Ramos (cell line): Measurements from ENCODE around the gene LIN52.

Source experiments
- in situ Hi-C: fragments of 300-500 bp; cut with MboI; formaldehyde crosslinking; loops from one replicate; pipeline ENCODE4 v1.14.3; 2022; ENCODE audit warnings: low sequenced_read_pairs; ENCODE audit not compliant: unreplicated experiment

Gene LIN52

GRCh38 chr14:74219277-74220205 is 134.8 kb downstream of the LIN52 start:
- in situ Hi-C loops = loop anchor here (5.0 kb wide), 1 partner anchor 33 kb away; no protein-coding TSS in a partner anchor

- in situ Hi-C loops = no loop called here
Measured at GRCh38 chr14:74220991-74221390, 136.2 kb downstream of the LIN52 start.

DNA sequence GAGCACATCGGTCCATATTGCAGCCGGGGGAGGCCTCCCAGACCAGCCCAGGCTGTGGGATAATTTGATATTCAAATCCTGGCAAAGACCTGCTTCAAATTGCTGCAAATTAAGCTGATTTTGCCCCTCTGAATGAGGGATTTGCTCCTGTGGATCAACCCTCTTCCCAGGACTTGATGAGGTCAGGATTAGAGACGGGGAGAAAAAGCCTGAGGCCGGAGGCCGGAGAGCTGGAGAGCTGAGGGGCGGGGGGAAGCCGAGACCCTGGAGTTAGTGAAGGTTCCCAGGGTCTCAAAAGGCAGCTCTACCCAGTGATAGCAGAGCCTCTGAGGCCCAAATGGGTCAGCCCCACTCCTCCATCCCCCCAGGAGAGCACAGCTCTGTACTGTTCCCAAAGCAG is 137.0 kb downstream of the LIN52 start:
- in situ Hi-C loops = no loop called here

- in situ Hi-C loops = no loop called here
Measured at GRCh38 chr14:74223016-74223415, 138.3 kb downstream of the LIN52 start.

DNA sequence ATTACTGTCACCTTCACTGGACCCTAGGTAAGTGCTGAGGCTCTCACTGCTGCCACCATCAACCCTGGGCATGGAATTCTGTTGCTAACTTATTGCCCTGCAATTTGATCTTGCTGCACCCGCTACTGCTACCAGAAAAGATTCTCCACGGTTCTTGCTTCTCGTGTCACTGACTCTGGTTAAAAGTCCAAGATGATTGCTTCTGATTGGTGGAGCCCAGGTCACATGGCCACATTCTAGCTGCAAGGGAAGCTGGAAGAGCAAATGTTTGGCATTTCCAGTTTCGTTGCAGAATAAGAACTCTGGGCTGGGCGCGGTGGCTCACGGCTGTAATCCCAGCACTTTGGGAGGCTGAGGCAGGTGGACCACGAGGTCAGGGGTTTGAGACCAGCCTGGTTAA is 147.0 kb downstream of the LIN52 start:
- in situ Hi-C loops = no loop called here

- in situ Hi-C loops = no loop called here
Measured at GRCh38 chr14:74235017-74235416, 150.3 kb downstream of the LIN52 start.

- in situ Hi-C loops = no loop called here
Measured at GRCh38 chr14:74237441-74237840, 152.7 kb downstream of the LIN52 start.

GRCh38 chr14:74238974-74239847 is 154.5 kb downstream of the LIN52 start, which contains the start of gene VSX2:
Gene VSX2 (plus strand): TSS chr14:74239449. CDS start chr14:74239562, 113 bp downstream.
- in situ Hi-C loops = no loop called here

- in situ Hi-C loops = no loop called here
Measured at GRCh38 chr14:74239848-74240793, 155.4 kb downstream of the LIN52 start.

DNA sequence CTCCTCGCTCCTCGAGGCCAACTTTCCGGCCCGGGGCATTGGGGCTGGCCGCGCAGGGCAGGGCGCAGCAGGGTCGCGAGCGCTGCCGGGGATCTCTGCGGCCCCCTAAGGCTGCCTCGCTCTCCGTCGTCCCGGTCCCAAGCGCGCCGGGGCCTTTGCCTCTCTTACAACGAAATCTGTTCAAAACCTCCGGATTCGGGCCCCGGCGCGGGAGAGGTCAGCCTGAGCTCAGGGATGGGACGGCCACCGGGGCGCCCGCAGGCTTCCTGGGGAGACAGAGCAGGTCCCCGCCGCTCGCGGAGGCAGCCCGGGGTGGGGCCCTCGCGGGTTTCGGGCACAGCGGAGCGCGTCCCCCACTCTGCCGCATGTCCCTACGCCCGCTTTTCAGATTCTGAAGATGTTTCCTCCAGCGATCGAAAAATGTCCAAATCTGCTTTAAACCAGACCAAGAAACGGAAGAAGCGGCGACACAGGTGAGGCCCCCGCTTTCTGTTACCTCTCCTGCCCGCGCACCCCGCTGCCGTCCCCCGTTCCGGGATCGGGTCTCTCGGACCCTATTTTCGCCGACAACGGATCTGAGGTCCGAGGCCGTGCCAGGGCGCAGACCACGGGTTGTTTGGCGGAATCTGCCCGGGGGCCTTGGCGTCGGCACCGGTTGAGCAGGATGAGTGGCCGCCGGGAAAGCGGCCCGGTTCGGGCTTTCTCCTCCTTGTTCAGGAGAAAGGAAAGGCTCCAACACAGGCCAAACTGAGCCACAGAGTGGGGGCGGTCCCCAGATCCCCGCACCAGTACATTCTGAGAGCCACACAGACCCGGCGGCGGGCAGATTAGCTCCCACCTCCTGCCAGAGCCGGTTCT is 156.3 kb downstream of the LIN52 start:
- in situ Hi-C loops = no loop called here

DNA sequence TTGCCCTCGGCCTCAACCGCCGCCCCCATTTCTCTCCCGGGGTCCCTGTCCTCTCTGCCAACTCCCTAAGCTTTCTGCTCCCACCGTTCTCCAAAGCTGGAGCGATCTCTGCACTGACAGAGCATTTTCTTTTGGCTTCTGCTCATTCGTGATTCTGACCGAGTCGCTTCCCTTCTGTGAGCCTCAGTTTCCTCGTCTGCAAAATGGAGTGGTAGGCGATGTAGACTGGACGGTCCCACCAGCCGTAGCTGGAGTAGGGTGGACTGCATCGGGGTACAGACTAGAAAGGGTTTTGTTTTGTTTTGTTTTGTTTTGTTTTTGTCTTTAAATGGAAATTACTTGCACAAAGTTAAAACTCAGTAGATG is 156.9 kb downstream of the LIN52 start:
- in situ Hi-C loops = no loop called here

- in situ Hi-C loops = no loop called here
Measured at GRCh38 chr14:74242021-74242779, 157.4 kb downstream of the LIN52 start.

DNA sequence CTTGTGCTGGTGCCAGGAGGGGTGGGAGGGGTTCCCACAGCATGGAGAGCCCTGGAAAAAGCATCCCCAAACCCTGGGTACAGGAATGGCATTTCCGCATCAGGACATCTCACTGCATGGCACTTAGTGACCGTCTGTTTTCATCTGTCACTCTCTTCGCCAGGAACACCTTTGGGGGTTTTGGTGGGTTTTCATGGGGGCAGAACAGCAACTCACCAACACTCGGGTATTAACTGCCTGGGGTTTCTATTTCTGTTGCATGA is 158.0 kb downstream of the LIN52 start:
- in situ Hi-C loops = no loop called here

- in situ Hi-C loops = no loop called here
Measured at GRCh38 chr14:74243051-74243450, 158.3 kb downstream of the LIN52 start.

DNA sequence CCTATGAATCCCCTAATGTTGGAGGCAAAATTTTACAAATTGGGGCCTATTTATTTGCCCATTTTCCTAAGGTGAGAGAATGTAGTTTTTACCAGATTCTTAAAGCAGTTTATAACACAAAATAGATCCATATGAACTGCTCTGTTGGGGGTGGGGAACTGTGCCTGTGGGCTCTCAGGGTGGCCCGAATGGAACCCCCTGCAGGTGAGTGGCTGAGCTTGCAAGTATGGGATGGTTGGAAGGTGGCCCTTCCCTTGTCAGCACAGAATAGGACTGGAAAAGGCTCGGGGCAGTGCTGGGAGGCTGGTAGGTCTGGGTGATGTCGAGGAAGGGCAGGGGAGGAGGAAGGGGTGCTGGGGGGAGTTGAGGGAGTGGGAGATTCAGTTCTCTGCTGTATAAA is 159.4 kb downstream of the LIN52 start:
- in situ Hi-C loops = no loop called here

DNA sequence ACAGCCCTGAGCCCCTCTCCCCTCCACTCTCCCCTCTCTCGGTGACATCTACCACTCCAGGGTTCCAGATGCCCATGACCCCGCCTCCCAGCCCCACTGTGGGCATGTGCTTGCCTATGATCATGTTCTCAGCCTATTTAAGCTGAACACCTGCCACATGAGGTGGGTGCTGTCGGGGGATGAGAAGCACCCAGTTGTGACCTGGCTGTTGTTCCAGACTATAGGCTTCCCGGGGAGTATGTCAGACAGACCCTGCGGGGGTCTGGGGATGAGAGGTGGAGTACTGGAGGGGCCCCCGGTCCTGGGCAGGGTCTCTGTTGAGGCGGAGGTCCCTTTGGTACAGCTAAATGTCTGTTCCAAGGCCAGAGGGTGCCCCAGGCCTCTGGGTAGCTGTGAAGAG is 160.5 kb downstream of the LIN52 start:
- in situ Hi-C loops = no loop called here

GRCh38 chr14:74246542-74246941 is 161.8 kb downstream of the LIN52 start:
- in situ Hi-C loops = no loop called here

- in situ Hi-C loops = no loop called here
Measured at GRCh38 chr14:74248017-74248416, 163.3 kb downstream of the LIN52 start.
